Duodenal mucosa (tissue), 2 donors: ENCODE data around the gene FKBP10.

Experiments
- H3K27ac ChIP-seq: one replicate; pipeline ENCODE4 v1.7.0; 2013; ENCODE audit warnings: low read depth, low read length
- H3K27me3 ChIP-seq, 2 donors: one replicate each; pipeline ENCODE4 v1.7.0; 2013; ENCODE audit warnings: low read length in 2 of 2, control low read depth in 1 of 2; ENCODE audit not compliant: insufficient read depth in 2 of 2, control insufficient read depth in 1 of 2
- H3K36me3 ChIP-seq, 2 donors: one replicate each; pipeline ENCODE4 v1.7.0; 2013; ENCODE audit warnings: low read length in 2 of 2, control low read depth in 1 of 2; ENCODE audit not compliant: insufficient read depth in 2 of 2, control insufficient read depth in 1 of 2
- H3K4me1 ChIP-seq, 2 donors: one replicate each; pipeline ENCODE4 v1.7.0; 2013; ENCODE audit warnings: low read length in 2 of 2, control low read depth in 1 of 2; ENCODE audit not compliant: insufficient read depth in 2 of 2, control insufficient read depth in 1 of 2
- H3K4me3 ChIP-seq, 2 donors: one replicate each; pipeline ENCODE4 v1.7.0; 2013; ENCODE audit warnings: low read length in 2 of 2, low read depth in 1 of 2
- H3K9ac ChIP-seq, 2 donors: one replicate each; pipeline ENCODE4 v1.7.0; 2013; ENCODE audit warnings: low read length in 2 of 2, low read depth in 1 of 2
- H3K9me3 ChIP-seq, 2 donors: one replicate each; pipeline ENCODE4 v1.7.0; 2013; ENCODE audit warnings: low read length in 2 of 2, control low read depth in 1 of 2; ENCODE audit not compliant: control insufficient read depth in 1 of 2

FKBP10 gene

DNA sequence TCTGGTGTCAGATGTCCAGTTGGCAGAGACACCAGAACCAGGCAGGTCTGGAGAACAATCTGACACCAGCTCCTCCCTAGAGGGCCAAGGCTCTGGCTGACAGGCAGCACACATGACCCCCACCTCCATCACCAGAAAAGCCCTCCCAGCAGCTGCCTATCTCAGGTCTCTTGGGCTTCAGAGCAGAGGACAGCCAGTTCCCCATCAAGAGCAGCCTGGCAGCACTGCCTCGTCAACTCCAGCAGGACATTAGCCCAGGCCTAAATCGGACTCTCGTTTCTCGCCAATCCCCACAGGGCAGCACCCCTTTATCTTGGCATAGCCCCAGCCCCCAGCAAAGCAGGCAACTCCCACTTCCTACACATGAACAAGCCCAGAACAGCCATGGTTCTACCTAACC, 30.7 kb upstream of the FKBP10 start:
- H3K36me3 ChIP-seq: peaks cover 0 to 5% of the 10 kb centered on the region in 2 donors
- H3K9ac ChIP-seq: no peak overlapping the region
- H3K27me3 ChIP-seq: no peaks in the 10 kb centered on the region
- peaks cover 40 to 49% of the 10 kb centered on the region in 2 donors for H3K4me1 ChIP-seq
- H3K9me3 ChIP-seq: no peaks in the 10 kb centered on the region
- H3K27ac ChIP-seq: no peak overlapping the region
- H3K4me3 ChIP-seq: peak overlapping the region in 1 of 2 donors; percentile 9

- H3K27me3 ChIP-seq: no peaks in the 10 kb centered on the region
- peaks cover 33 to 36% of the 10 kb centered on the region in 2 donors for H3K4me1 ChIP-seq
- peak overlapping the region; percentile 72 to 75 for H3K4me3 ChIP-seq
- peaks cover 0 to 5% of the 10 kb centered on the region in 2 donors for H3K36me3 ChIP-seq
- H3K9me3 ChIP-seq: no peaks in the 10 kb centered on the region
- H3K9ac ChIP-seq: peak overlapping the region; percentile 90 to 96
- no peak overlapping the region for H3K27ac ChIP-seq
Observed at GRCh38 chr17:41784207-41784744, 28.5 kb upstream of the FKBP10 start.

DNA sequence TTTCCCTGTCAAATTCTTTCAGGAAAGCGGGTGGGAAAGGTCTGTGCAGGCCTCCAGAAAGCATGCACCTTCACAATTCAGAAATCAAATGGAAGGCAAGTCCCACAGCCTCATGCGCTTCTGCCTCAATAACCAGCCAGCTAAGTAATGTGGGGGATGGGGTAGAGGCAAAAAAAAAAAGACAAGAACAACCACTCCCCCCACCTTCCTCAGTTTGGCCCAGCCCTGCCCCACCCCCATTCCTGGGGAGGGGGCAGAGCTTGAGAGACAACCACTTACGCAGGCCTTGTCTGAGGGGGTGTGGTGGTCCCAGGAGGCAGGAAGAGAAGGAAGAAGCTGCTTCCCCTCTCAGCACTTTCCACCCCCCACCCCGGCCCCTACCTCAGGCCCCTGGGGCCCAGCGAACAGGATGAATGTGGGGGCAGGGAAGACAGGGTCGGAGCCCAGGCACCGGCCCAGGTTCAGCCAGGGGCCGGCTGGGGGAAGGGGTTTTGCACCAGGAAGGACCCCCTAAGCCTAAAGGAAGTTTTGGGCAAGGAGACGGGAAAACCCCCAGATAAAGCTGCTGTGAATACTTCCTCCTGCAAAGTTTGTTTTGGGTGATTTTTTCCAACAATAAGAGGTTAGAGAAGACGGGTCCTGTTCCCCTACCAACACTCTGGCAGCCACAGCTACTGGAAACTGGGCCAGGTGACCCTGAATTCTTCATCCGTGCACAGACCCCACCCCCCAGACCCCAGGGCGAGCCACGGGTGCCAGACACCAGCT, 27.5 kb upstream of the FKBP10 start:
- H3K36me3 ChIP-seq: peaks cover 0 to 5% of the 10 kb centered on the region in 2 donors
- H3K9ac ChIP-seq: peak overlapping the region; percentile 90 to 96
- H3K27ac ChIP-seq: peak overlapping the region; percentile 99
- no peaks in the 10 kb centered on the region for H3K9me3 ChIP-seq
- H3K27me3 ChIP-seq: no peaks in the 10 kb centered on the region
- peaks cover 31 to 33% of the 10 kb centered on the region in 2 donors for H3K4me1 ChIP-seq
- peak overlapping the region; percentile 72 to 75 for H3K4me3 ChIP-seq

DNA sequence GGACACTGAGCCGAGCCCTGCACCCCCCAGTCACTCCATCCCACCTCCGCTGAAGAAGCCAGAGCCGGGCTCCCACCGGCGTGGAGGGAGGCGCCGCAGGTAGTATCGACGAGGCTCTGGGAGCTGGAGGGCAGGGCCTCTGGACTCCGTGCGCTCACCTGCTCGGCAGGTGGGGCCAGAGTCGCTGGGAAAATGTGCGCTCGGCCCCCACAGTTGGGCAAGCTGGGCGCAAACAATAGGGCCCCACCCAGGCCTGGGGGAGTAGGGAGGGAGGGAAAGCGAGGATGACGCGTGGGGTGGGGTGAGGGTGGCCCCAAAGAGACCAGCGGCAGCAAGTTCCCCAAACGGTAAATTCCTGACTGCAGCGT, 27.0 kb upstream of the FKBP10 start:
- no peaks in the 10 kb centered on the region for H3K9me3 ChIP-seq
- peak overlapping the region; percentile 90 to 96 for H3K9ac ChIP-seq
- no peaks in the 10 kb centered on the region for H3K27me3 ChIP-seq
- peaks cover 31 to 33% of the 10 kb centered on the region in 2 donors for H3K4me1 ChIP-seq
- H3K4me3 ChIP-seq: peak overlapping the region; percentile 72 to 75
- H3K36me3 ChIP-seq: peaks cover 0 to 5% of the 10 kb centered on the region in 2 donors
- H3K27ac ChIP-seq: peak overlapping the region; percentile 99

GRCh38 chr17:41786227-41787020, 26.4 kb upstream of the FKBP10 start, which contains the start of gene JUP:
TSS of gene JUP (minus strand) at chr17:41786711. CDS start at chr17:41771854, 14,857 bp downstream.
- H3K27ac ChIP-seq: peak within 1 kb of the TSS; percentile 99
- peak within 1 kb of the TSS; percentile 90 to 96 for H3K9ac ChIP-seq
- H3K4me3 ChIP-seq: peak within 1 kb of the TSS; percentile 72 to 75
- no peaks in the 10 kb centered on the region for H3K27me3 ChIP-seq
- no peaks in the 10 kb centered on the region for H3K9me3 ChIP-seq
- H3K36me3 ChIP-seq: peaks cover 0 to 5% of the 10 kb centered on the region in 2 donors
- peaks cover 30 to 32% of the 10 kb centered on the region in 2 donors for H3K4me1 ChIP-seq

DNA sequence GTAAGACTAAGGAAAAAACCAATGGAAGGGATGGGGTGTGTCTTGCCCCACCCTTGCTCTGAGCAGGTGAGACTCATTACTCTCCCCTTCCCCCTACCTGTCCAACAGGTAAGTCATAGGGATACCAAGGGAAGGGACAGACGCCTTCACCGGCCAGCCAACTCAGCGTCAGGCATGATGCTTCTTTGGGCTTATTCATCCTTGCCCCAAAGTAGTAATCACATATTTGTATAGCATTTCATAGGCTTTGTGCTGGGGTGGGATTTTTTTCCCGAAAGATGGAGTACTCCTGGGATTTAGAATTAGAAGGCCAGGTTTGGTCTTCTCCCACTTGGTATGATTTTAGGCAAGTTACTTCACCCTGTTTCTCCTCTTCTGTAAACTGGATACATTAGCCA, 25.8 kb upstream of the FKBP10 start:
- no peak overlapping the region for H3K27ac ChIP-seq
- no peaks in the 10 kb centered on the region for H3K9me3 ChIP-seq
- no peak overlapping the region for H3K4me3 ChIP-seq
- H3K9ac ChIP-seq: peak overlapping the region; percentile 4 to 22
- peaks cover 0 to 5% of the 10 kb centered on the region in 2 donors for H3K36me3 ChIP-seq
- H3K4me1 ChIP-seq: peaks cover 31% of the 10 kb centered on the region in 2 donors
- no peaks in the 10 kb centered on the region for H3K27me3 ChIP-seq

- H3K4me1 ChIP-seq: peaks cover 27 to 31% of the 10 kb centered on the region in 2 donors
- H3K27ac ChIP-seq: peak overlapping the region; percentile 91
- H3K9ac ChIP-seq: peak overlapping the region; percentile 52 to 71
- no peaks in the 10 kb centered on the region for H3K27me3 ChIP-seq
- no peaks in the 10 kb centered on the region for H3K9me3 ChIP-seq
- H3K4me3 ChIP-seq: peak overlapping the region; percentile 23 to 45
- H3K36me3 ChIP-seq: no peaks in the 10 kb centered on the region
Observed at GRCh38 chr17:41792845-41793783, 19.7 kb upstream of the FKBP10 start.

DNA sequence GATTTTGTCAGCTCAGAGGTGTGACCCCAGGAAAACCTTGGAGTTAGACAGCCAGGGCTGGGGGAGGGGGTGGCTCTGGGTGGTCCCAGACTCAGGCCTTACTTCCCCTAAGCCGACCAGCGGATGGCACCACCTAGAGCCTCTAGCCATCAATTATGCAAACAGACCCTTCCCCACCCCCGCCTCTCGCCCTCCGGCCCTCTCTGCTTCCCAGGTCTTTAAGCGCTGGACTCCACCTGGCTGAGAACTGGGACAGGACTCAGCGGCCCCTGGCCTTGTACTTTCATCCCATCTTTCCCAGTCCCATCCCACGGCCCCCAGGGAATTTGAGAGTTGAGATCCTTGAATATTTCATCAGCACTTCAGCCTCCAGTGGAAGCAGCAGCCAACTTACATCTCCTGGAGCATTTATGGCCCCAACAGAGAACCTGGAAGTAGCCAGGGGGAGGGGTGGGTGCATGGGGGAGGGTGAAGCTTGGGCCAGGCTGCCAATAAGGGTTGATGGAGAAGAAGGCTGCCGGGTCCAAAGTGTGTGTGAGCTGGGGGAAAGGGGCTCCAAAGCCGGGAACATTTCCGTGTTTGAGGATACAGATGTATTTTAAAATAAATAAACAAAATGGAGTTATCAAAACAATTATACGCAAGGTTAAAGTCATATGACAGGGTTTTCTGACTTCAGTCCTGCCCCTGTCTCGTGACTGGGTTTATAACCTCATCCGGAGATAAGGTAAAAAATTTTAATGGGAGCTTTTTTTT, 18.8 kb upstream of the FKBP10 start:
- no peaks in the 10 kb centered on the region for H3K27me3 ChIP-seq
- peak overlapping the region; percentile 23 to 45 for H3K4me3 ChIP-seq
- peak overlapping the region; percentile 52 to 71 for H3K9ac ChIP-seq
- no peaks in the 10 kb centered on the region for H3K36me3 ChIP-seq
- H3K9me3 ChIP-seq: no peaks in the 10 kb centered on the region
- H3K4me1 ChIP-seq: peaks cover 27 to 31% of the 10 kb centered on the region in 2 donors
- peak overlapping the region; percentile 91 for H3K27ac ChIP-seq

- Histone ChIP-seq H3K36me3 (no peaks in the 10 kb centered on the region), H3K4me3 (no peak overlapping the region), H3K27me3 (no peaks in the 10 kb centered on the region), H3K9me3 (no peaks in the 10 kb centered on the region), H3K4me1 (peaks cover 27 to 31% of the 10 kb centered on the region in 2 donors), H3K27ac (no peak overlapping the region), H3K9ac (peak overlapping the region in 1 of 2 donors; percentile 71)
Observed at GRCh38 chr17:41794540-41794975, 18.2 kb upstream of the FKBP10 start.
